K562 (cell line): ENCODE measurements around the gene OTUB2. TPM values are rescaled to one million over a fixed set of nuclear protein-coding genes. Genes with fewer than 3 reads are reported as not detected.

ENCODE experiments used
- ATAC-seq: fragments of 200-7000 bp; cut with Tn5 transposase; 3 replicates; pipeline ENCODE4 v1.9.1; 2020; ENCODE audit warnings: moderate library complexity
- BruUV-seq: library from RNA; stranded (reverse); fragments of 400-500 nt; replicated peaks from 2 replicates; lab custom pipeline; 2021; lab: Mats Ljungman, UMichigan
- CTCF ChIA-PET: fragments of 300-600 bp; formaldehyde crosslinking; extraction: SDS; loops from one replicate; lab custom pipeline; 2021; ENCODE audit warnings: low intra/inter-chr PET ratio; lab: Yijun Ruan, JAX
- POLR2A ChIA-PET: fragments of 300-600, 350-650 bp; sonication (Branson Sonifier 250); formaldehyde crosslinking; extraction: SDS; loops from one replicate; lab custom pipeline; 2021; ENCODE audit warnings: antibody characterized with exemption, inconsistent platforms; lab: Yijun Ruan, JAX
- DNase-seq, 4 experiments: peaks; one replicate each; pipeline versions ENCODE4 v3.0.0 to v3.0.0-alpha.2; 2011 to 2018; ENCODE audit warnings: low spot score in 3 of 4, mixed read lengths in 3 of 4; ENCODE audit errors: extremely low read depth in 1 of 4
- FAIRE-seq: peaks from 2 replicates; lab custom pipeline; 2011; peaks lifted over from hg19 to GRCh38; lab: Jason Lieb, UNC
- H2AFZ ChIP-seq: 2 replicates; pipeline ENCODE4 v1.6.0; 2011; ENCODE audit warnings: low read depth, low read length, control low read depth, inconsistent platforms
- H3K27ac ChIP-seq: fragments of 200-600 bp; 3 replicates; pipeline ENCODE4 v1.8.0; 2011; ENCODE audit warnings: low read depth, mild to moderate bottlenecking, control low read depth, inconsistent platforms, low read length, moderate library complexity, mixed read lengths; ENCODE audit errors: extremely low read depth
- H3K27me3 ChIP-seq, 2 experiments: fragments of 300-600 bp in 1 of 2; 2 replicates in 1 of 2; 3 replicates in 1 of 2; pipeline versions ENCODE4 v1.6.0 to v1.8.0; 2011; ENCODE audit warnings: inconsistent platforms in 2 of 2, low read length in 2 of 2, mild to moderate bottlenecking in 1 of 2, mixed read lengths in 1 of 2, moderate library complexity in 1 of 2; ENCODE audit not compliant: control insufficient read depth in 2 of 2, insufficient read depth in 2 of 2
- H3K36me3 ChIP-seq: fragments of 300-600 bp; 3 replicates; pipeline ENCODE4 v1.8.0; 2011; ENCODE audit warnings: mild to moderate bottlenecking, low read length, inconsistent platforms; ENCODE audit not compliant: control insufficient read depth, insufficient read depth
- H3K4me1 ChIP-seq, 2 experiments: fragments of 200-600 bp in 1 of 2; replicated peaks in 1 of 2; 2 replicates in 1 of 2; 3 replicates in 1 of 2; pipeline versions ENCODE4 v1.5.1 to v1.8.0; 2011; ENCODE audit warnings: inconsistent platforms in 2 of 2, low read length in 2 of 2, mild to moderate bottlenecking in 1 of 2, mixed read lengths in 1 of 2, moderate library complexity in 1 of 2; ENCODE audit not compliant: control insufficient read depth in 2 of 2, insufficient read depth in 2 of 2
- H3K4me2 ChIP-seq: 2 replicates; pipeline ENCODE4 v1.6.1; 2011; ENCODE audit warnings: low read length, control low read depth, inconsistent platforms, mixed read lengths; ENCODE audit not compliant: insufficient read depth
- H3K4me3 ChIP-seq: fragments of 200-600 bp; sonication (generic), shearing (Covaris generic); 2 replicates; pipeline ENCODE4 v1.5.1; 2016; ENCODE audit warnings: control low read depth, inconsistent platforms
- H3K79me2 ChIP-seq: fragments of 200-600 bp; 3 replicates; pipeline ENCODE4 v1.8.0; 2011; ENCODE audit warnings: low read length, inconsistent platforms; ENCODE audit not compliant: control insufficient read depth, insufficient read depth
- H3K9ac ChIP-seq, 2 experiments: 2 replicates each; pipeline versions ENCODE4 v1.6.0 to v1.6.1; 2011; ENCODE audit warnings: low read depth in 2 of 2, low read length in 2 of 2, control low read depth in 1 of 2, inconsistent platforms in 1 of 2, mild to moderate bottlenecking in 1 of 2, mixed read lengths in 1 of 2; ENCODE audit not compliant: insufficient read depth in 1 of 2
- H3K9me1 ChIP-seq: one replicate; pipeline ENCODE4 v1.6.0; 2011; ENCODE audit warnings: inconsistent platforms, mild to moderate bottlenecking, low read length, moderate library complexity; ENCODE audit not compliant: control insufficient read depth, insufficient read depth
- H3K9me3 ChIP-seq: replicated peaks from 2 replicates; pipeline ENCODE4 v1.5.1; 2011; ENCODE audit warnings: low read depth, low read length, inconsistent platforms; ENCODE audit not compliant: control insufficient read depth, insufficient read depth
- H4K20me1 ChIP-seq: replicated peaks from 2 replicates; pipeline ENCODE4 v1.6.1; 2011; ENCODE audit warnings: low read length, inconsistent platforms, mixed read lengths; ENCODE audit not compliant: control insufficient read depth, insufficient read depth
- GABPB1 ChIP-seq: sonication (generic); formaldehyde crosslinking; IDR thresholded peaks from 2 replicates; pipeline ENCODE4 v1.8.0; 2022; ENCODE audit warnings: mild to moderate bottlenecking, missing genetic modification reagents
- ILF3 ChIP-seq: fragments of 450-650 bp; IDR thresholded peaks from 2 replicates; pipeline ENCODE4 v1.6.1; 2018; ENCODE audit warnings: antibody characterized with exemption, mild to moderate bottlenecking, moderate library complexity, borderline replicate concordance
- PURB ChIP-seq: sonication (generic); formaldehyde crosslinking; IDR thresholded peaks from 2 replicates; pipeline ENCODE4 v1.9.0; 2021; ENCODE audit warnings: low read depth, mild to moderate bottlenecking, missing genetic modification reagents
- SPI1 ChIP-seq: IDR thresholded peaks from 2 replicates; pipeline ENCODE4 v1.6.1; 2011; ENCODE audit warnings: low read depth, low read length, control low read depth, borderline replicate concordance
- ZNF311 ChIP-seq: fragments of 250-450 bp; sonication (Bioruptor Pico); IDR thresholded peaks from 2 replicates; pipeline ENCODE4 v1.4.0; 2020; ENCODE audit warnings: mild to moderate bottlenecking, moderate library complexity
- WGBS: fragments of 100-300 bp; shearing (Covaris generic); methylation state at CpG from one replicate; pipeline ENCODE4 v1.1.6; 2016; ENCODE audit warnings: low coverage, mixed read lengths; ENCODE audit not compliant: insufficient coverage; ENCODE audit errors: missing lambda C conversion rate; 5-methylcytosine and 5-hydroxymethylcytosine counted together
- in situ Hi-C: fragments of 300-500 bp; cut with MboI; formaldehyde crosslinking; loops from 4 replicates; pipeline ENCODE4 v1.15.0; 2018; ENCODE audit warnings: inconsistent platforms, mixed read lengths
- intact Hi-C: fragments of 100-400 bp; cut with micrococcal nuclease; formaldehyde crosslinking; loops from 2 replicates; pipeline ENCODE4 v1.14.2; 2022
- polyA plus RNA-seq, 8 experiments: library from polyadenylated mRNA; depleted of rRNA in 4 of 8; stranded (reverse) in 5 of 8; unstranded in 3 of 8; fragments of >200 nt; fragmentation: Nextera tagmentation in 2 of 8; fragmentation: Illumina TruSeq in 1 of 8; extraction: Ambion mirVana in 2 of 8; extraction: Trizol in 1 of 8; gene quantifications; 2 replicates each; pipeline versions ENCODE4 v1.2.1 to v1.2.3, GENCODE V29; 2011 to 2014; ENCODE audit warnings: inconsistent platforms in 1 of 8, missing spikeins in 1 of 8
- total RNA-seq, 7 experiments: library from RNA; depleted of rRNA in 6 of 7; stranded (reverse); fragments of >200 nt in 6 of 7; fragmentation: Illumina TruSeq in 2 of 7; extraction: Trizol in 2 of 7; gene quantifications; 2 replicates each; pipeline versions ENCODE4 v1.2.1 to v1.2.3, GENCODE V29; 2011 to 2021; ENCODE audit warnings: low replicate concordance in 1 of 7
- TF ChIP-seq, protein P1 (sequence below): sonication (generic); formaldehyde crosslinking; IDR thresholded peaks from 2 replicates; pipeline ENCODE4 v1.8.0; 2022; ENCODE audit warnings: missing genetic modification reagents, mild to moderate bottlenecking, borderline replicate concordance
- TF ChIP-seq, protein P2 (sequence below), 2 experiments: IDR thresholded peaks; 2 replicates each; pipeline ENCODE4 v1.6.1; 2012; ENCODE audit warnings: improper control_type of control experiment in 2 of 2, low read depth in 2 of 2, low read length in 2 of 2, borderline replicate concordance in 1 of 2

Gene OTUB2
- total and polyA plus RNA-seq, 9 of the 15 experiments (the other 6 are each of a cell fraction or from before 2014, with no cell fraction given): 0.01 to 0.31 (median 0.11) TPM

DNA sequence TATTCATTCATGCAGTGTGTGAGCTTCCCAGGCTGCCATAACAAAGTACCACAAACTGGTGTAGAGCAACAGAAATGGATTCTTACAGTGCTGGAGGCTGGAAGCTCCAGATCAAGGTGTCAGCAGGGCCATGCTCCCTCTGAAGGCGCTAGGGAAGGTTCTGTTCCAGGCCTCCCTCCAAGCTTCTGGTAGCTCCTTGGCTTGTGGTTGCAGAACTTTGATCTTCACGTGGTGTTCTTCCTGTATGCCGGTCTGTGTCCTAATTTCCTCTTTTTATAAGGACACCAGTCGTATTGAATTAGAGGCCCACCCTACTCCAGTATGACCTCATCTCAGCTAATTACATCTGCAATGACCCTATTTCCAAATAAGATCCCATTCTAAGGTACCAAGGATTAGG lies 3.1 kb downstream of the OTUB2 start:
- BruUV-seq: no TSS peak
- no peaks in the 10 kb centered on the region for H3K79me2 ChIP-seq
- ChIA-PET POLR2A (interaction anchor here (0.6 to 0.7 kb wide), 2 partner anchors 28 to 144 kb away, joined by 3 to 4 read pairs; no protein-coding TSS in a partner anchor), CTCF (no interaction called here)
- intact Hi-C loops (no loop called here), in situ Hi-C loops (no loop called here)
- H3K4me3 ChIP-seq: no peak overlapping the region
- WGBS: 15% methylated on average over 4 of the region's 4 CpGs
- TF ChIP-seq SPI1 (no peak), ILF3 (no peak), PURB (CRISPR knock-in tag) (no peak), ZNF311 (CRISPR knock-in tag) (no peak), GABPB1 (CRISPR knock-in tag) (no peak)
- TF ChIP-seq, protein P1, sequence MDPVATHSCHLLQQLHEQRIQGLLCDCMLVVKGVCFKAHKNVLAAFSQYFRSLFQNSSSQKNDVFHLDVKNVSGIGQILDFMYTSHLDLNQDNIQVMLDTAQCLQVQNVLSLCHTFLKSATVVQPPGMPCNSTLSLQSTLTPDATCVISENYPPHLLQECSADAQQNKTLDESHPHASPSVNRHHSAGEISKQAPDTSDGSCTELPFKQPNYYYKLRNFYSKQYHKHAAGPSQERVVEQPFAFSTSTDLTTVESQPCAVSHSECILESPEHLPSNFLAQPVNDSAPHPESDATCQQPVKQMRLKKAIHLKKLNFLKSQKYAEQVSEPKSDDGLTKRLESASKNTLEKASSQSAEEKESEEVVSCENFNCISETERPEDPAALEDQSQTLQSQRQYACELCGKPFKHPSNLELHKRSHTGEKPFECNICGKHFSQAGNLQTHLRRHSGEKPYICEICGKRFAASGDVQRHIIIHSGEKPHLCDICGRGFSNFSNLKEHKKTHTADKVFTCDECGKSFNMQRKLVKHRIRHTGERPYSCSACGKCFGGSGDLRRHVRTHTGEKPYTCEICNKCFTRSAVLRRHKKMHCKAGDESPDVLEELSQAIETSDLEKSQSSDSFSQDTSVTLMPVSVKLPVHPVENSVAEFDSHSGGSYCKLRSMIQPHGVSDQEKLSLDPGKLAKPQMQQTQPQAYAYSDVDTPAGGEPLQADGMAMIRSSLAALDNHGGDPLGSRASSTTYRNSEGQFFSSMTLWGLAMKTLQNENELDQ (CRISPR knock-in tag): no peak
- TF ChIP-seq, protein P2, sequence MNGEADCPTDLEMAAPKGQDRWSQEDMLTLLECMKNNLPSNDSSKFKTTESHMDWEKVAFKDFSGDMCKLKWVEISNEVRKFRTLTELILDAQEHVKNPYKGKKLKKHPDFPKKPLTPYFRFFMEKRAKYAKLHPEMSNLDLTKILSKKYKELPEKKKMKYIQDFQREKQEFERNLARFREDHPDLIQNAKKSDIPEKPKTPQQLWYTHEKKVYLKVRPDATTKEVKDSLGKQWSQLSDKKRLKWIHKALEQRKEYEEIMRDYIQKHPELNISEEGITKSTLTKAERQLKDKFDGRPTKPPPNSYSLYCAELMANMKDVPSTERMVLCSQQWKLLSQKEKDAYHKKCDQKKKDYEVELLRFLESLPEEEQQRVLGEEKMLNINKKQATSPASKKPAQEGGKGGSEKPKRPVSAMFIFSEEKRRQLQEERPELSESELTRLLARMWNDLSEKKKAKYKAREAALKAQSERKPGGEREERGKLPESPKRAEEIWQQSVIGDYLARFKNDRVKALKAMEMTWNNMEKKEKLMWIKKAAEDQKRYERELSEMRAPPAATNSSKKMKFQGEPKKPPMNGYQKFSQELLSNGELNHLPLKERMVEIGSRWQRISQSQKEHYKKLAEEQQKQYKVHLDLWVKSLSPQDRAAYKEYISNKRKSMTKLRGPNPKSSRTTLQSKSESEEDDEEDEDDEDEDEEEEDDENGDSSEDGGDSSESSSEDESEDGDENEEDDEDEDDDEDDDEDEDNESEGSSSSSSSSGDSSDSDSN (IDR thresholded peaks at IDR 0.05; ENCODE audit: borderline replicate concordance in 1 of 2, low read depth in 2 of 2, low read length in 2 of 2): peak in 1 of 2 experiments; percentile 72; a peak in 1 of 4 replicates
- H3K36me3 ChIP-seq: no peaks in the 10 kb centered on the region
- H3K9me3 ChIP-seq: no peaks in the 10 kb centered on the region
- H4K20me1 ChIP-seq: peaks cover 6% of the 10 kb centered on the region; the same call in 1 of the 2 replicates
- H3K9me1 ChIP-seq: no peaks in the 10 kb centered on the region
- FAIRE-seq: no peak
- peaks cover 0 to 7% of the 10 kb centered on the region in 2 experiments; a peak in 1 of 5 replicates for H3K27me3 ChIP-seq
- no peak overlapping the region for H2AFZ ChIP-seq
- peaks cover 0 to 7% of the 10 kb centered on the region in 2 experiments; a peak in 1 of 5 replicates for H3K4me1 ChIP-seq
- no peak for DNase-seq
- H3K4me2 ChIP-seq: no peak overlapping the region
- no peak overlapping the region for H3K9ac ChIP-seq
- no peak for ATAC-seq
- no peak overlapping the region for H3K27ac ChIP-seq
